Activated naive CD8-positive, alpha-beta T cell treated with anti-CD3 and anti-CD28 coated beads, Interleukin-2, amount 50 U/mL, for 24 hours (primary cell): ENCODE results near the gene MBIP.

Experiments used
- ATAC-seq: fragments of 150-1000 bp; cut with Tn5 transposase; one replicate; pipeline ENCODE4 v1.10.0; 2021
- DNase-seq: peaks from one replicate; pipeline ENCODE4 v3.0.0; 2021
- H3K27ac Mint-ChIP-seq: one replicate; pipeline ENCODE4 v1.8.0; 2021; ENCODE audit warnings: mild to moderate bottlenecking, mixed read lengths
- H3K27me3 Mint-ChIP-seq: one replicate; pipeline ENCODE4 v1.8.0; 2021; ENCODE audit warnings: mixed read lengths
- H3K36me3 Mint-ChIP-seq: one replicate; pipeline ENCODE4 v1.8.0; 2021; ENCODE audit warnings: low read depth, mixed read lengths
- H3K4me1 Mint-ChIP-seq: one replicate; pipeline ENCODE4 v1.8.0; 2021; ENCODE audit warnings: mixed read lengths
- H3K4me3 Mint-ChIP-seq: one replicate; pipeline ENCODE4 v1.8.0; 2021; ENCODE audit warnings: mild to moderate bottlenecking, moderate library complexity, mixed read lengths
- H3K9me3 Mint-ChIP-seq: one replicate; pipeline ENCODE4 v1.8.0; 2021; ENCODE audit warnings: mixed read lengths

The MBIP gene

GRCh38 chr14:36264595-36264994 is 55.8 kb downstream of the MBIP start:
- Mint-ChIP-seq H3K4me3 (no peak overlapping the region), H3K36me3 (no peaks in the 10 kb centered on the region), H3K27me3 (peaks cover 8% of the 10 kb centered on the region), H3K4me1 (peaks cover 5% of the 10 kb centered on the region), H3K27ac (no peak overlapping the region), H3K9me3 (no peaks in the 10 kb centered on the region)
- ATAC-seq (no peak), DNase-seq (no peak)

DNA sequence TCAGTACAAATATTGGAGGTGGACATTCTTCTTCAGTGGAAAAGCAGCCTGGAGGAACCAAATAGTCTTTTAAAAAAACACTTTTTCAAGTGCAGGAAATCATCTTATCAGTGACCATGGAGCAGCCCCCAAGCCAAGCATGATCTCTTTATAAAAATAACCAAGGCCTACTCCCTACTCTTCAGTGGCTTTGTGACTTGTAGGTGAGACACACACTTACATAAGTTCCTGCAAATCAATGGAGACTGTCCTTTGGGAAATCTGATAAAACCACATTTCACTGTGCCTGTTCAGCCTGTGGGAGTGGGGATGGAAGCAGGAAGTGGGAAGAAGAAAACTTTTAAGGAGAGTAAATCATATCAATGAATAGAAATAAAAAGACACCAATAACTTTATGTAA is 56.3 kb downstream of the MBIP start:
- Mint-ChIP-seq H3K9me3 (no peaks in the 10 kb centered on the region), H3K36me3 (no peaks in the 10 kb centered on the region), H3K4me1 (peaks cover 5% of the 10 kb centered on the region), H3K27me3 (peaks cover 8% of the 10 kb centered on the region), H3K4me3 (no peak overlapping the region), H3K27ac (no peak overlapping the region)
- no peak for DNase-seq
- no peak for ATAC-seq

DNA sequence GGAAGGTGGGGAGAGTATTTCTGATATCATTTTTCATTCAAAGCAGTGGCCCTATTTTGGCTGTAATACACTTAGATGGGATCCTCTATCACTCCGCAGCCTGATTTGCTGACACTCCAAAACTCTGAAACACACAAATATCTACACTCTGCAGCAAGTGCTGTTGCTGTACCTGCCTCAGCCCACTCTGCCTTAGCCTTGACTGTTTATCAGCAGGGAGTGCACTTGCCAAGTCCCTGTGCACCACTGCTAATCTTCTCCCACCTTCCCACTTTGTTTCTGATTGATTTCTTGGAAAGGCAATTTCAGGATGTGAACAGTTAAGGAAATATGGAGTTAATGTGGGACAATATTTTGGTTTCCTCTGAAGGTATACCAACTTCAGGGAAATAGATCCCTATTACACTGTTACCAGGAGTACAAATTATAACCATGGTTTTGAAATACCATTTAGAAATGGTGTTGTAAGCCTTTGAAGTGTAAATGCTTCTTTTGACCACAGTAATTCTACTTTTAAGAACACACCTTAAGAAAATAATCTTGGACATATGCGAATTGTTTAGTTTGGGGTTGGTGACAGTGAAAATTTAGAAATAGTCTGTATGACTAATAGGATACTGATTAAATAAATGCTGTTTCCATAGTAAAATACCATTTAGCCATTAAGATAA is 59.3 kb downstream of the MBIP start:
- no peaks in the 10 kb centered on the region for H3K9me3 Mint-ChIP-seq
- no peak for ATAC-seq
- H3K27ac Mint-ChIP-seq, result no peak overlapping the region
- no peaks in the 10 kb centered on the region for H3K36me3 Mint-ChIP-seq
- peaks cover 4% of the 10 kb centered on the region for H3K27me3 Mint-ChIP-seq
- H3K4me3 Mint-ChIP-seq, result no peak overlapping the region
- no peak for DNase-seq
- peaks cover 5% of the 10 kb centered on the region for H3K4me1 Mint-ChIP-seq

DNA sequence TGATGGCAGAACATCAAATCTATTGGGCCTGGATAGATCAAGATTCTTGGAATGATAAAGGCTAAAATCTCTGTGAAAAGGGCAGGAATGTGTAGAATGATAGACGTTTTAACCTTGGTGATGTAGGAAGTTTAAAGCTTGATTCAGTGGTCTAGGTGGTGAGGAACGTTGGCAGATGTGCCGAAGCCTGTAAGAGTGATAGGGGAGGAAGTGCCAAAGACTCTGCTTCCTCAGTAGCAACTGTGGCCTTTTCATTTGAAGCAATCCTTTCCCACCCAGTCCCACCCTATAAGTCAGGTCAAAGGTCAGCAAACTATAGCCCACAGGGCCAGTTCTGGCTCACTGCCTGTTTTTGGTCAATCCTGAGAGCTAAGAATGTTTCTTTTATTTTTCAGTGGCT is 62.2 kb downstream of the MBIP start:
- no peak overlapping the region for H3K4me3 Mint-ChIP-seq
- H3K27ac Mint-ChIP-seq, result no peak overlapping the region
- no peak for ATAC-seq
- H3K4me1 Mint-ChIP-seq, result no peaks in the 10 kb centered on the region
- H3K27me3 Mint-ChIP-seq, result peaks cover 4% of the 10 kb centered on the region
- no peaks in the 10 kb centered on the region for H3K9me3 Mint-ChIP-seq
- no peaks in the 10 kb centered on the region for H3K36me3 Mint-ChIP-seq
- DNase-seq, result no peak

- H3K36me3 Mint-ChIP-seq, result no peaks in the 10 kb centered on the region
- peaks cover 4% of the 10 kb centered on the region for H3K27me3 Mint-ChIP-seq
- no peak overlapping the region for H3K27ac Mint-ChIP-seq
- DNase-seq, result no peak
- H3K4me1 Mint-ChIP-seq, result no peaks in the 10 kb centered on the region
- H3K9me3 Mint-ChIP-seq, result no peaks in the 10 kb centered on the region
- no peak for ATAC-seq
- H3K4me3 Mint-ChIP-seq, result no peak overlapping the region
Measured at GRCh38 chr14:36256126-36256801, 64.2 kb downstream of the MBIP start.

DNA sequence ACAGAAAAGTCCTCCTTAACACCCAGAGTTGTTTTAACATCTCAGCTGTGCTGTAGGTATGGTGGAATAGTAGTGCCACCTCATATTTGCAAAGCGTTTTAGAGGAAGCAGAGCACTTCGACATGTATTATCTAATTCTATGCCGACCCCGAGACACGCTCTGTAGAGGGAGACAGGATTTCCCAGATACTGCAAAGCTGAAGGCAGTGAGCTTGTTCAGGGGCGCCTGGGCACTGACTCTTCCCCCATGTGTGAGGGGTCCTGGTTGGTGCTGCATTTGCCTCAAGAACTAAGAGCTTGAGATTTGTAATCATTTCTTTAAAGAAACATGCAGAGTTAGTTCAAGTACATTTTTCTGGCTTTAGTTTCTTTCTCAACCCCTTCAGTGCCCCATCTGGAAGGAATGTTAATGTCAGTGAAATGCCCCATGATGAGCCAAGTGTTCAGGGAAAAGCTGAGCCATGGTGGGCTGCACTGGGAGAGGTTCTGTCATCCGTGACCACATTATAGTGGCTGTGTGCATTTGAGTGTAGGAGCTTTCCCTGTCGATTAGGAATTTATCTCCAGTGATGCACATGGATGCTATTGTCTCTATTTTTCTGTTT is 66.3 kb downstream of the MBIP start:
- DNase-seq (no peak), ATAC-seq (no peak)
- Mint-ChIP-seq H3K27ac (no peak overlapping the region), H3K9me3 (peaks cover 4% of the 10 kb centered on the region), H3K4me3 (no peak overlapping the region), H3K27me3 (peaks cover 4% of the 10 kb centered on the region), H3K36me3 (no peaks in the 10 kb centered on the region), H3K4me1 (no peaks in the 10 kb centered on the region)
